Stimulated activated CD4-positive, alpha-beta T cell treated with anti-CD3 and anti-CD28 coated beads, Interleukin-12 subunit alpha, Interleukin-12 subunit beta, amount 100 ng/mL, for 4 hours (primary cell): Measurements from ENCODE around the gene PIK3R1.

Source experiments
- DNase-seq: peaks from one replicate; pipeline ENCODE4 v3.0.0-alpha.2; 2020

PIK3R1 gene

DNA sequence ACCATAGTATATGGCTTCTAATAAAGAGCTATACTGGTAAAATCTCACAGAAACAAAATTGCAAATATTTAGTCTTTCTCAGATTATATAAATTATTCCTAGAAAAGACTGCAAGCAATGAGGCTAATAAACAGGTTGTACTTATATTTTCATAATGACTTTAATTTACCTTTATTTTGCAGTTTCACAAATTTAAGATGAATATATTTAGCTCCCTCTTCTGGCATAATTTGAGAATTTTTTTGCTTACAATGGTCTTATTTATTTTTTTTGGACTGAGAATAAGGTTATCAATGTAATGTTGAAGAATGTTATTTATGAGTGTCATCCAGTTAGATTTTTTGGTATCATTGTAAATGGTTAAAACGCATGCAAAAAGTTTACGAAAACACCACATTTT is 56.7 kb downstream of the PIK3R1 start:
- no peak for DNase-seq

- DNase-seq: no peak
Observed at GRCh38 chr5:68273717-68274409, 58.3 kb downstream of the PIK3R1 start.

DNA sequence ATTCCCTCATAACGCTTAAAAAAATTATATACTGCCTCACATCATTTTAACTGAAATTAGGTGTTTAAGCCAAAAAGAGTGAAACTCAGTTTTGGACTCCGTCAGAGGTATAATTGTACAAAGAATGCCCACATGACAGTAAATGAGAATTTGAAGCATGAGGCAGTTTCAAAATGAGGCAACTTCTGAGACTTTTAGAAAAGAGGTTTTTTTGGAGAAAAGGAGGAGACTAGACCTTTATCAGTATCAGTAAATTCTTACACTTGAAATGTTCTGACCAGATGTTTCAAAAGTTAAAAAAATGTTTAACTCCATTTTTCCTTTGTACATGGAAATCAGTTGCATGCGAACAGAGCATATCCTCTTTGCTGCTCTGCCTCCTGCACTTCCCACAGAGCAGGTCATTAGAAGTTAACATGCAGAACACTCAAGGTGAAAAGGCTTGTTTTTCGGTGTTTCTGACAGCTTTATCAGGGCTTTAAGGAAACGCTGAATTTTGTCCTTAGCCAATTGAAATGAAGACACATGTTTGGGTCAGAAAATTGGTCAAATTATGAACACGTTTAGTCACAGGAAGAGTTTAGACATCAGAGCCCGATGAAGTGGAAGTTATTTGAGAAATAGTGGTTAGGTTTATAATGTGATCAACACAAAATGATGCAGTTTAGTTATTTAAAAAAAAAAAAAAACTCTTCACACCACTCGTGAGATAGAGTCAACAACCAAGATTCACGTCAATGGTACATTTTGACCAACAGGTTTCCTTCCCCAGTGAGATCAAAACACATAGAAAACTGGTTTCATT is 59.5 kb downstream of the PIK3R1 start:
- no peak for DNase-seq

GRCh38 chr5:68276740-68277139 is 61.2 kb downstream of the PIK3R1 start:
- no peak for DNase-seq

DNA sequence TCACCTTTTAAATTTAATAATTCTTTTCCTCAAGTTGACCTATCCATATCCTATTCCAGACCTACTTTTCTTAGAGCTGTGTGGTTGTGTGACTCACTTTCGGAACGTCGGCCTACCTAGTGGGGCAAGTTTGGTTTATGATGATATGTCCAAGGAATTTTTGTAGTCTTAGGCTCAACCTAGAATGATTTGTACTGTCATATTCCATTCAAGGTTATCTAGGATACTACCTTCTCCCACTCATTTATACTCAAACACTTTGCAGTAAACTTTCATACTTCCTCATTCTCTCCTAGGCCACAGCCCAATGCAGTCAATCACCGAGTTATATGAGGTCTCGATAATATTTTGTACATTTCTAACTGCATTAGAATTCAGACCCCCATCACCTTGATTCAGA is 61.9 kb downstream of the PIK3R1 start:
- no peak for DNase-seq

- no peak for DNase-seq
Observed at GRCh38 chr5:68279984-68280383, 64.4 kb downstream of the PIK3R1 start.

GRCh38 chr5:68282001-68282400 is 66.4 kb downstream of the PIK3R1 start:
- no peak for DNase-seq

DNA sequence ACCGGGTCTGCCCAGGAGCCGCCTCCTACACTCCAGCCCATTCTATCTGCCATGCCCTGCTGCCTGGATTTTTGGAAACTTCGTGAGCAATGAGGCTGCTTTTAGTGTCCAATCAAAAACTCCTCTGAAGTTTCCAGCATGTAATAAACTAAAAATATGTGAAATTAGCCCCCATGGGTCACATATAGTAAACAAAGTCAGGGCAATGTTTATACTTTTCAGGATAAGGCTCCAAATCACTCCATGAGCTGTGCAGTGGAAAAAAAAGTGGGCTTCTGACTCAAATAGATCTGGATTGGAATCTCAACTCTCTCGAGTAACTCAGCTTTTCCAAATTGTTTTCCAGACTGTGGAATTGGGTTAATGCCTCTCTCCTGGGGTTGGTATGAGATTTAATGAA is 68.2 kb downstream of the PIK3R1 start:
- DNase-seq: no peak

GRCh38 chr5:68285075-68285840 is 69.7 kb downstream of the PIK3R1 start:
- no peak for DNase-seq

DNA sequence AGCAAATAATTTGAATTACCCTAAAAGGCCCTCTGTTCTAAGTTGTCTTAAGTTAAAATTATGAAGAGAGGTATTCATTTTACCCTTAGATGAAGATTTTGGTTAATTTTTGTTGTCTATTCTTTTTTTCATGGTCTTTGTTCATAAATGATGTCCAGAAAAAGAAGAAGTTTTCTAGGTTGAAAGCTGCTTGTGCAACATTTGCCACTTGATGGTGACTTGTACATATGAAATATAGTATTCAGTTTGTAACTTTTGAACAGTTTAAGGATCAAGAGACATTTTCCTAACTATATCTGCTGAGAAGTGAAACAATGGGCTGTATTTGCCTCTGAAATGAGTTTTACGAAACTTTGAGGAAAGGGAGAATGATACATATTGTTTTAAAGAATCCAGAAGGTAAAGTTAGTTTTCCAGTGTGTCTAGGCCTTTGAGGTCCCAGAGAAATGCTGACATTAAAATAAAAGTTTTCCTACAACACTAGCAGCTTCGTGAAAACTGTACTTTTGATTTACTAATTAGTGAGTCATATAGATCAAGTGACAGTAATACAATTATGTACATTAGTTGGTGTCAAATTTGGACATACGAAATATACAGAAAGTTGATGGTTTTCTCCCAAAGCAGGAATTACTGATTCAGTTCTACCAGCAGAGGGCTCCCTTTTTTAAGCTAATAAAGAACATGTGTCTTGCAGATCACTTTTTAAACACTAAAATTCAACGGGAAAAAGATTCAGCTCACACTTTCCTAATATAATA is 70.5 kb downstream of the PIK3R1 start:
- no peak for DNase-seq

DNA sequence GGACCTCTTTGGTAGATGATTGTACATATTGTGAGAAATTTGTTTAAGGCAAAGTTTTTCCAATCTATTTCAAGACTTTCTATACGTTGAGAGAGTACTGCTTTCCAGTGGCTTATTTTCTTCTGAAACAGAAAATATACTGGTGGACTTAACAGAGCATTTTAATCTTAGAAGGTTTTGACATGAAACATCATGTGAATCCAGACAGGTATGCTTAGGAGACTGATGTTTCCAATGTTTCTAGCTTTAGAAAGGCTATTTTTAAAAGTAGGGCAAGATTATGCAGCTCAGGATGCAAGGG is 71.0 kb downstream of the PIK3R1 start:
- DNase-seq: no peak

GRCh38 chr5:68287631-68287975 is 72.0 kb downstream of the PIK3R1 start:
- DNase-seq: no peak

GRCh38 chr5:68287976-68288706 is 72.6 kb downstream of the PIK3R1 start:
- DNase-seq: peak; percentile 29

DNA sequence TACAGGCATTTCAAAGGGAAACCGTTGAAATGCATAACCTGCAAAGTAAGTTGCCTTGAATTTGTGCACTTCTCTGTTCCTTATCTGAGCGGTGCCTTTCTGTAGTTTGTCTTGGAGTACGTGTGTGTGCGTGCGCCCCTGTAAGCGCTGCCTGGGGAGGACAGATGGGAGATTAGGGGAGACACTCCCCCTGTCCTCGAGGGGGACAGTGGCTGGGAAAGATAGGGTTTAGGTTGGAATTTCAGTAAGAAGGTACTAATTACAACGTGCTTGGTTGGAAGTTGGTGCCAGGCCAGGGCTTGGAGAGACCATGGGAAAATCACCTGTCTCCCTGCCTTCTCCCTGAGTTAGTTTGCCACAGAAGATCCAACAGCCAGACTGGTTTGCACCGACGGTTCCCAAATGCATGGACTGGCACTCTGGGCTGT is 73.2 kb downstream of the PIK3R1 start:
- no peak for DNase-seq

- DNase-seq: no peak
Observed at GRCh38 chr5:68289498-68289897, 73.9 kb downstream of the PIK3R1 start.

- no peak for DNase-seq
Observed at GRCh38 chr5:68290260-68290674, 74.7 kb downstream of the PIK3R1 start.

- DNase-seq: no peak
Observed at GRCh38 chr5:68290847-68291246, 75.3 kb downstream of the PIK3R1 start.

DNA sequence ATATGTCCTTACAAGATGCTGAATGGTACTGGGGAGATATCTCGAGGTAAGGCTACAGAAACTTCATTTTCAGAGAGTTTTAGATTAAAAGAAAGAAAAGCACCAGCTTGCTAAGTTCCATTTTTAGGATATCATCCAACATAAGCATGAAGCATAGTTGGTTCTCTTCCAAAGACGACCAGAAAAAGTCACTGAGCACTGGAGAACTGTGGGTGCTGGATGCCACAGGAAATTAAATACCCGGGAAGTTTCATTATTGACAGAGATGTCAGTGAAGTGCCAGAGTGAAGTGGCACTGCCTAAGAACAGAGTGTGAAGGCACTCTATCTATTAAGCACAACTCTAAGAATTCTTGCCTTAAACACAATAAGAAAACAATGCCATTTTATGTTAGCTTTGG is 76.8 kb downstream of the PIK3R1 start:
- DNase-seq: no peak

DNA sequence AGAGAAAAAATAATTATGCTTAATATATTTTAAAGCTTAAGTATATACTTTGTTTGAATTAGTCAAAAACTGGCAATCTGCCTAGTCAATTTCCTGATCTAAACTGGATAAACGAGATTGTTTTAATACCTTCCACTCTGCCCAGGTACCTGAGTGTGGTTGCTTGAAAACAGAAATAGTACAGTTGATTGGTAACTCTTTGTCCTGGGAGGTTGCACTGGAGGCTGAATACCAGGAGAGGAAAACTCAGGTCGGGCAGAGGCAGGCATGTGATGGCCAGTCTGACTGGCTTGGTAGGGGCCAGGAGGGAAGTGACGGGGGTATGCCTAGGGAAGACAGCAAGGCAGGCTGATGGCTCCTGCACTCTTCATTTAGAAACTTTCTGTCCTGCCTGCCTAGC is 80.2 kb downstream of the PIK3R1 start:
- no peak for DNase-seq

GRCh38 chr5:68296895-68297294 is 81.3 kb downstream of the PIK3R1 start:
- no peak for DNase-seq

GRCh38 chr5:68297656-68298055 is 82.1 kb downstream of the PIK3R1 start:
- DNase-seq: no peak

GRCh38 chr5:68298479-68298878 is 82.9 kb downstream of the PIK3R1 start:
- DNase-seq: no peak

DNA sequence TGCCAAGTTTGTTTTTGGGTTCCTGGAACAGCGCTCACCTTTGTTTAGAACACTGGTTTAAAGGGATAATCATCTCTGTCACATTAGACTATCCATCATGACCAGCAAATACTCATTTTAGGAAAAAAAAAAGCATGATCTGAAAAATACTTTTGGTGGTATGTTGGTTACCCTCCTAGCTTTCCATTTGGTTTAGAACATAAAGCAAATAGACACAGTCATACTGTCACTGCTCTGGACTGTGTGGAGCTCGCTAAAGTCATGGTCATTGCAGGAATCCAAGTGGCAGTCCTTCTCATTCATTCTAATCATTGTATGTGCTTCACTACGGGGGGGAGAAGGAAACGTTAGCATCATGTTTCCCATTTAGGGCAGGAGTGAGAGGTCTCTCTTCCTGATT is 83.5 kb downstream of the PIK3R1 start:
- no peak for DNase-seq
